ENCODE results near the gene STK17A.

The STK17A gene

DNA sequence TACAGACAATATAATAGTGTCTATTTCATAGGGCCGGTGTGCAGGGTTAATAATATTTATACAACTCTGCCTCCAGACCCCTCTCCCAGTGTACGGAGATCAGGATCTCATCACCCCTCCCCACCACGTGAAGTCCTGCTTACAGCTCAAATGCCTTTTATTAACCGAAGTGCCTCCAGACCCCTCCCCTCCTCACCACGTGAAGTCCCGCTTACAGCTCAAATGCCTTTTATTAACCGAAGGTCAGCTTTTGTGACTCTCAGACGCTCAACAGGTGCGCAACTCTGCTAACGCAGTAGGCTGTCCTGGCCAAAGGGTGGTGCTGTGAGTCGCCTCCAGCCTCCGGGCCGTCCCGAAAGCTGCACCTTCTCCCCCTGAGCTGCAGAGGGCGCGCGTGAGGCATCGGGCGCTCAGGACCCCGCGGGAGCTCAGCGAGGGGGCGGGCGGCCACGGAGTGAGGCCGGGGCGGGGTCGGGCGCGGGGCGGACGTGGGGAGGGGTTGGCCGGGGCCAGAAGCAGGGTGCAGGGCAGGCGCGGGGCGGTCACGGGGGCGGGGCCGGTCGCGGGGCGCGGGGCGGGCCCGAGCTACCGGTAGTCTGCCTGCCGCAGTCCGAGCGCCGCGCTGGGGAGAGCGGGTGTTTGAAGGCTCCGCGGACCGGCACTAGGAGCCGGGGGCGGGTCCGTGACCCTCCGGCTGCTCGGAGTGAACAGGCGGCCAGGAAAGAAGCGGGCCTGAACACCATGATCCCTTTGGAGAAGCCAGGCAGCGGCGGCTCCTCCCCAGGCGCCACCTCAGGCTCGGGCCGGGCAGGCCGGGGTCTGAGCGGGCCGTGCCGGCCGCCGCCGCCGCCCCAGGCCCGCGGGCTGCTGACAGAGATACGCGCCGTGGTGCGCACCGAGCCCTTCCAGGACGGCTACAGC lies at the start of gene STK17A:
Gene STK17A, plus strand, starts transcription at position 606 of the 921 bp plus-strand sequence. Its CDS starts 136 bp downstream, at position 742.
- Histone ChIP-seq H3K4me1 (ENCODE audit: insufficient read depth, low read length) (peaks cover 7% of the 10 kb centered on the region), H3K4me3 (ENCODE audit: low read length) (peak within 1 kb of the TSS; percentile 65), H3K27me3 (ENCODE audit: insufficient read depth, low read length) (no peaks in the 10 kb centered on the region), H3K36me3 (ENCODE audit: insufficient read depth, low read length) (no peaks in the 10 kb centered on the region), H3K9me3 (ENCODE audit: low read length) (no peaks in the 10 kb centered on the region), H2AFZ (ENCODE audit: low read depth, low read length) (peak within 1 kb of the TSS; percentile 59)

DNA sequence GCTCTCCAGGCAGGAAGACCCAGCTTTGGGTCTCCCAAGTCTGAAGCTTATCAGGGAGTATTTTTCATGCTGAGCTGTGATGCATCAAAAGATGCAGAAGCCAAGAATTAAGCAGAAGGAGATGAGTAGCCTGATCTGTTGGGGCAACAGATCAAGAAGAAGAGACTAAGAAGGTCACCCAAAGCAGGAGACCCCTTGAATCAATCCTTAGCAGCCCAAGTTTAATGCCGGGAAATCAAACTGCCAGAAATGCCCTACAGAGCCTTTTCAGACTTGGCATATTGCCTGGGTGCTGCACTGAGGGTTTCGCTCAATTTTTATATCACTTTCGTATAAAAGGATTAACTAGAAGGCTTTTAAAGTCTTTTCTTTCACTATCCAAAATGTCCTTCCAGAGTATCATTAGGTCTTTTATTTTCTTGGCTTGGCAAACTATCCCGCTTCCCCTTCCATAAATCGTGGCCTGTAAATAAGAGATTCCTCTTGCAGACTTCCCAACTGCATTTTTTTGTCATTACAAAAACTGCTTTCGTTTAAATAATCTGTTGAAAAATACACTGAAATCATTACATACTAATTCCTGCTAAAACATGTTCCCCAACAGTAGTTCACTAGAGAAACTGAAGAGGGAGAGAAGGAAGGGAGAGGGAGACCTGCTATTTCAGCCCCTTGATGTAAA lies 49.0 kb upstream of the STK17A start:
- Histone ChIP-seq H3K9me3 (ENCODE audit: low read length) (no peaks in the 10 kb centered on the region), H3K27me3 (ENCODE audit: insufficient read depth, low read length) (no peaks in the 10 kb centered on the region), H3K4me1 (ENCODE audit: insufficient read depth, low read length) (no peaks in the 10 kb centered on the region), H3K4me3 (ENCODE audit: low read length) (no peak overlapping the region), H3K36me3 (ENCODE audit: insufficient read depth, low read length) (no peaks in the 10 kb centered on the region), H2AFZ (ENCODE audit: low read depth, low read length) (no peak overlapping the region)

DNA sequence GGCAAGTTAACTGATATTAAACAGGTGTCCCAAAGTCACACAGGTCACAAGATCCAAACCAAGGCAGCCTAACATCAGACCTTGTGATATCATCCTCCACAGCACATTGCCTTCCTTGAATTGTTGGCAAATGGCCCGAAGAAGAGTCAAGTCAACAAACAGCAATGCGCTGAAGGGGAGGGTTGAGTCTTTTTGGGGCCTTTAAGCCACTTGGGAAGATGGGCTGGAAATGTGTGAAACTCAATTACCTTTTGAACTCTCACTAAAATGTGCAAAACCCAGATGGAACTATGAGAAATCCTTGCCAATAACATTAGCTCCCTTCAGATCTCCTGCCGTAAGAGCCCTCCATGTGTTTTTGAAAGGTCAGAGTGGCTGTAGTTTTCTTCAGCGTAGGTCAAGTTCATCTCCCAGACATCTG lies 47.9 kb upstream of the STK17A start:
- no peaks in the 10 kb centered on the region for H3K9me3 ChIP-seq (ENCODE audit: low read length)
- H3K4me1 ChIP-seq (ENCODE audit: insufficient read depth, low read length) = no peaks in the 10 kb centered on the region
- no peak overlapping the region for H3K4me3 ChIP-seq (ENCODE audit: low read length)
- no peak overlapping the region for H2AFZ ChIP-seq (ENCODE audit: low read depth, low read length)
- H3K27me3 ChIP-seq (ENCODE audit: insufficient read depth, low read length) = no peaks in the 10 kb centered on the region
- no peaks in the 10 kb centered on the region for H3K36me3 ChIP-seq (ENCODE audit: insufficient read depth, low read length)

DNA sequence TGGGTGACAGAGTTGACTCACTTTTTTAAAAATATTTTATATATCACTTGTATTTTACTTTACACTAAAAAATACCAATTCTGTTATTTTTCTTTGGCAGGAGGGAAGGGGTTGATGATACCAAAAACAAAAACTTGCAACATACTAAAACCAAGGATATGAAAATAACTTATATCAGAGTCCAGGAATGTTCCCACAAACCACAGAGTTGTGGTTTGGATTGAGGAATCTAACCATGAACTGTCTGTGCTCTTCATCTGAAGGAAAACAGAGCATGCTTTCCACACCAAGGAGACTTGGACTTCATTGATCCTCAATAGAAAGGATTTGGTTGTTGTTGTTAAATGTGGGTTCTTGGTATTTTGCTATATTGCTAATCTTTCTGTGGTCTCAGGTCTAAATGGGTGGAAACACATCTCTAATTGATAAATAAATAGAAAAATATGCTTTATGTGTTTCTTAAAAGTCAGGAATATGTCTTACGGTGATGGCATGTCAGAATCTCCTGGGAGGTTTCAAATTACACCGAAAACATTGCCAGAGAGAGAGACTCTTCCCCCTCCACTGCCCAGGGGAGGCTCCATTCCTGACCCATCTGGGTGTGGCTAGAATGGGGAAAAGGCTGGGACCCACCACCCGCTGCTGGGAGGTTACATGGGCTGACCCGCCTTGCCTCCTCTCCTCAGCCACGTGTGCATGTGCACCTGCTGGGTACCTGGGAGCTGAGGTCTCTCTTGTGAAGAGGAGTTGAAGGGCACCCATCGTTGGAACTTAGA lies 46.9 kb upstream of the STK17A start:
- Histone ChIP-seq H2AFZ (ENCODE audit: low read depth, low read length) (no peak overlapping the region), H3K4me1 (ENCODE audit: insufficient read depth, low read length) (no peaks in the 10 kb centered on the region), H3K27me3 (ENCODE audit: insufficient read depth, low read length) (no peaks in the 10 kb centered on the region), H3K36me3 (ENCODE audit: insufficient read depth, low read length) (no peaks in the 10 kb centered on the region), H3K4me3 (ENCODE audit: low read length) (no peak overlapping the region), H3K9me3 (ENCODE audit: low read length) (no peaks in the 10 kb centered on the region)

DNA sequence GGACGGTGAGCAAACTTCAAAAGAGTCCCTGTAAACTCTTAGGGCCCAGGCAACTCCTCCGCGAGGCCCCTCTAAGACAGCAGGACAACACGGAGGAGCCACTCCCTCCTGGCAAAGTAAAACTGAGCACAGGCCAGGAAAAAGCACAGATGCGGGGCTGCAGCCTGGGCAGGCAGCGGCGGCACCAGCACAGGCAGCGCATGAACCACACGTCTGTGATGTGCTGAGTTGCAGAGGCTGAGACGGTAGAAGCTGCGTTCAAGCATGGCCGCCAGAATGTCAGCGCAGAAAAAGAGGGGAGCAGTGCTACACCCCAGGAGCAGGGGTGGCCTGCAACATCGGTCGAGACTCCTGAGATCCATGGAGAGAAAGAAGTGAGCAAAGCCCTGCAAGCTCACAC lies 46.1 kb upstream of the STK17A start:
- Histone ChIP-seq H3K4me3 (ENCODE audit: low read length) (no peak overlapping the region), H3K36me3 (ENCODE audit: insufficient read depth, low read length) (no peaks in the 10 kb centered on the region), H3K9me3 (ENCODE audit: low read length) (no peaks in the 10 kb centered on the region), H2AFZ (ENCODE audit: low read depth, low read length) (no peak overlapping the region), H3K27me3 (ENCODE audit: insufficient read depth, low read length) (no peaks in the 10 kb centered on the region), H3K4me1 (ENCODE audit: insufficient read depth, low read length) (no peaks in the 10 kb centered on the region)

DNA sequence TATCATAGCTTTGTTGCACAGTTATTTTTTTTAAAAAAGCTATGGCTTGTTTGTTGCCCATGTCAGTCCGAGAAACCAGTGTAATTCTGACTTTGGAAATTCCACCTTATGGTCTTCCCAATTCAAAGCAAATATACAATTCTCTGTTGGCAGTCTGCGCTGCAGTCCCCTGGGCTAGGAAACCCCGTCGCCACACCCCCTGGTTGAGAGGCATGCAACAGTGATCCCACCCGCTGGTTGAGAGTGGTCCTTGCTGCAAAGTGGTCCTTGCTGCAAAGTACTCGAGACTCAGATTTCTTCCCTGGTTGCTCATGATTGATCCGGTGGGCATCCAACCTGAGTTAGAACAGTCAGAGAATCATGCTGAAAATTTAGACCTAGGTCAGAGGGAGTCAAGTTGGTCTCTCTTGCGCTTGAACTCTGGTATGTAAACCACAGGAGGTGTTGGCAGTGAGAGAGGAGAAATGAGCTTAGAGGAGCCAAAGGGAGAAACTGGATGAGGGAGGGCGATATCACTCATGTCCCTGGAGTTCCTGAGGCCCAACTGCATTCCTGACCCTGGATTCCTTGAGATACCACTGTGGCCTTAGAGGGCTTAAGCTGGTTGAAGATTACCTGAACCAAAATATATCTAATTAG lies 45.0 kb upstream of the STK17A start:
- Histone ChIP-seq H2AFZ (ENCODE audit: low read depth, low read length) (no peak overlapping the region), H3K36me3 (ENCODE audit: insufficient read depth, low read length) (no peaks in the 10 kb centered on the region), H3K9me3 (ENCODE audit: low read length) (no peaks in the 10 kb centered on the region), H3K4me3 (ENCODE audit: low read length) (no peak overlapping the region), H3K4me1 (ENCODE audit: insufficient read depth, low read length) (no peaks in the 10 kb centered on the region), H3K27me3 (ENCODE audit: insufficient read depth, low read length) (no peaks in the 10 kb centered on the region)

DNA sequence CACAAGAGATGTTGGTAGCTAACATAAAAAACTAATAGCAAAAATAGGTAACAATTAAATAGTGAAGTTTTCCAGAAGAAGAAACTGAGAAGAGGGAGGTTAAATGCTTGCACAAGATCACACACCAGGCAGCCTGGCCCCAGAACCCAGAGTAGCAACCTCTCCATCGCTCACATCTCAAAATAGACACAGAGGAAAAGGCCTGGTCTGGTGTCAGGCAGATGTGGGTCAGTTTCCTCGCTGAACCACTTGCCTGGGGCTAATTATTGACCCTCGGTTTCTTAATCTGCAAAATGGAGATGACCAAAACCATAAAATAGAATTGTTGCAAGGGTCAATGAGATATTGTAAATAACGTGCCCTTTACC lies 44.5 kb upstream of the STK17A start:
- no peaks in the 10 kb centered on the region for H3K36me3 ChIP-seq (ENCODE audit: insufficient read depth, low read length)
- no peak overlapping the region for H3K4me3 ChIP-seq (ENCODE audit: low read length)
- H3K4me1 ChIP-seq (ENCODE audit: insufficient read depth, low read length) = no peaks in the 10 kb centered on the region
- H3K9me3 ChIP-seq (ENCODE audit: low read length) = no peaks in the 10 kb centered on the region
- H2AFZ ChIP-seq (ENCODE audit: low read depth, low read length) = no peak overlapping the region
- no peaks in the 10 kb centered on the region for H3K27me3 ChIP-seq (ENCODE audit: insufficient read depth, low read length)

DNA sequence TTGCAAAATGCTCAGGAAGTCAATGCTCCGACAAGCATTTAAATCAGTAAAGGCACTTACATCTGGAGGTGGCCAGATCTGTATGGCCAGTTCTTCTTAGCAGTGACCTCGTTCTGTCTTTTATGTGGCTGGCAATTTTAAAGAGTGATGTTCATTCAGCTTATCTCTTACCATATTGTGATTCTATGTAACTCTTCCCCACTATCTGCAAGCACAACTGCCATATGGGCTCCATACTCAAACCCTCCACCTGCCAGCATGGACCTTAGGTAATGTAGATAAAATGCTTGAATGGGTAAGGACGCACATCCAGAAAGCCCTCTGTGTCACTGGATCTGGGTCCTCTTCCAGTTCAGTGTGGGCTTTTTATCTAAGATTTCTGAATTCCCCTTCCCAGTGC lies 42.4 kb upstream of the STK17A start:
- Histone ChIP-seq H2AFZ (ENCODE audit: low read depth, low read length) (no peak overlapping the region), H3K4me1 (ENCODE audit: insufficient read depth, low read length) (no peaks in the 10 kb centered on the region), H3K9me3 (ENCODE audit: low read length) (no peaks in the 10 kb centered on the region), H3K4me3 (ENCODE audit: low read length) (no peak overlapping the region), H3K27me3 (ENCODE audit: insufficient read depth, low read length) (no peaks in the 10 kb centered on the region), H3K36me3 (ENCODE audit: insufficient read depth, low read length) (no peaks in the 10 kb centered on the region)

DNA sequence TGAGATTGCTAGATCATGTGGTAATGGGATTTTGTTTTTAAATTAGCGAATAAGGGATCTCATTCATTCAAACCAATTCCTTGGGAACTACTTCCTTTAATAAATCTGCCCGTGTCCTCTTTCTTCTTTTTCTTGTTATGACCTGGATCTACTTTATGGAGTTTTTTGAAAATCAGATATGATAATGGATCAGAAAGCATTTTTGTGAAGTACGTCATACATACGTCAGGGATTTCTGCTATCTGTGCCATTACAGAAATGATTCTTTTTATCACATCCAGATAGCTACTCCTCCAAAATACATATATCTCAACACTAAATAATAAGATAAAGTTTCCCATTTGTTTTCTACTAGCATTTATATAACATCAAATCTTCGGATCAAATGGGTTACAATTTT lies 40.2 kb upstream of the STK17A start:
- Histone ChIP-seq H2AFZ (ENCODE audit: low read depth, low read length) (no peak overlapping the region), H3K27me3 (ENCODE audit: insufficient read depth, low read length) (no peaks in the 10 kb centered on the region), H3K9me3 (ENCODE audit: low read length) (no peaks in the 10 kb centered on the region), H3K4me1 (ENCODE audit: insufficient read depth, low read length) (no peaks in the 10 kb centered on the region), H3K4me3 (ENCODE audit: low read length) (no peak overlapping the region), H3K36me3 (ENCODE audit: insufficient read depth, low read length) (no peaks in the 10 kb centered on the region)

DNA sequence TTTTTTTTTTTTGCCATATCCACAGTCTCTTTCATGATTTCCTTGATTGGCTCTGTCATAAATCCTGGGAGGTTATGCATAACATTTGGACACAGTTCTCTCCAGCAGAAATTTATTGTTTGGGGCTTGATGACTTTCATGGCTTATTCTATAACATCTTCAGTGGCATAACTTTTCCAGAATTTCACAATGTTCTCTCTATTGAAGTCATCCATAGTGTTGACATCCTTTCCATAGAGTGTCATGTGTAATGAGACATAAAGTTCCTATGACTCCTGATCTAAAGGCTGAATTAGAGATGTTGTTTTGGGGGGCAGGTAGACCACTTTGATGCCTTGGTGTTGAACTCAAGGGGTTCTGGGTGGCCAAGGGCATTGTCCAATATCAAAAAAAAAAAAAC lies 36.7 kb upstream of the STK17A start:
- no peaks in the 10 kb centered on the region for H3K36me3 ChIP-seq (ENCODE audit: insufficient read depth, low read length)

DNA sequence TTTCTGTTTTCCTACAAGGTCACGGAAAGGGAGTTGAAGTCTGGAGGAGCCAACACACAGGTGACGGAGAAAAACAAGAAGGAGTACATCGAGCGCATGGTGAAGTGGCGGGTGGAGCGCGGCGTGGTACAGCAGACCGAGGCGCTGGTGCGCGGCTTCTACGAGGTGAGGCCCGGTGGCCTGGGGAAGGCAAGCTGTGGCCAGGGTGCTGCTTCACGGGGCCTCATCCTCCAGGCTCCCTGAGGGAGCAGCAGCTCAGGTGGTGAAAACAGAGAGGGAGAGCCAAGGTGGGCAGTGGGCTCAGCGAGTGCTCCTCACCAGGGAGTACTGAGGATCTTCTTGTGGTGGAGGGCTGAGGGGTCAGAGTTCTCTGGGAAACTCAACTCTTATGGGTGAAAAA lies 32.5 kb upstream of the STK17A start:
- Histone ChIP-seq H3K36me3 (ENCODE audit: insufficient read depth, low read length) (no peaks in the 10 kb centered on the region), H3K9me3 (ENCODE audit: low read length) (no peaks in the 10 kb centered on the region), H3K27me3 (ENCODE audit: insufficient read depth, low read length) (no peaks in the 10 kb centered on the region), H3K4me1 (ENCODE audit: insufficient read depth, low read length) (no peaks in the 10 kb centered on the region), H3K4me3 (ENCODE audit: low read length) (no peak overlapping the region), H2AFZ (ENCODE audit: low read depth, low read length) (no peak overlapping the region)

More for the DNA sequence above, 36.7 kb upstream of the STK17A start:
- H3K9me3 ChIP-seq (ENCODE audit: low read length) = no peaks in the 10 kb centered on the region
- no peak overlapping the region for H2AFZ ChIP-seq (ENCODE audit: low read depth, low read length)
- H3K27me3 ChIP-seq (ENCODE audit: insufficient read depth, low read length) = no peaks in the 10 kb centered on the region
- no peaks in the 10 kb centered on the region for H3K4me1 ChIP-seq (ENCODE audit: insufficient read depth, low read length)
- H3K4me3 ChIP-seq (ENCODE audit: low read length) = no peak overlapping the region

DNA sequence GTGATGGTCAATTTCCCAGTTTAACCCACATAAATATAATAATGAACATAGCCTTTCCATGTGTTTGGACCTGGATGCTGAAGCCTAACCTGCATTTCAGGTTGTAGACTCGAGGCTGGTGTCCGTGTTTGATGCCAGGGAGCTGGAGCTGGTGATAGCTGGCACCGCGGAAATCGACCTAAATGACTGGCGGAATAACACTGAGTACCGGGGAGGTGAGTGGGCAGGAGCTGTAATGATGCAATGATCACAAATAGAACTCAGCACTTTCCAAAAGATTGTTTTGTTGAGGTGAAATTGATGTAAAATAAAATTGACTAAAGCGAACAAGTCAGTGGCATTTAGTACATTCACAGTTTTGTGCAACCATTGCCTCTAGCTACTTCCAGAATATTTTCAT lies 30.8 kb upstream of the STK17A start:
- no peak overlapping the region for H3K4me3 ChIP-seq (ENCODE audit: low read length)
- H3K4me1 ChIP-seq (ENCODE audit: insufficient read depth, low read length) = no peaks in the 10 kb centered on the region
- H3K27me3 ChIP-seq (ENCODE audit: insufficient read depth, low read length) = no peaks in the 10 kb centered on the region
- no peaks in the 10 kb centered on the region for H3K36me3 ChIP-seq (ENCODE audit: insufficient read depth, low read length)
- H2AFZ ChIP-seq (ENCODE audit: low read depth, low read length) = no peak overlapping the region
- no peaks in the 10 kb centered on the region for H3K9me3 ChIP-seq (ENCODE audit: low read length)

Measured in neuron (in vitro differentiated cells).